ENCODE results near the gene TMC4. TPM values are rescaled to one million over a fixed set of nuclear protein-coding genes. Genes with fewer than 3 reads are reported as not detected.

TMC4 gene
- total RNA-seq, 1 experiment from 2014 or later = 13.4 TPM

DNA sequence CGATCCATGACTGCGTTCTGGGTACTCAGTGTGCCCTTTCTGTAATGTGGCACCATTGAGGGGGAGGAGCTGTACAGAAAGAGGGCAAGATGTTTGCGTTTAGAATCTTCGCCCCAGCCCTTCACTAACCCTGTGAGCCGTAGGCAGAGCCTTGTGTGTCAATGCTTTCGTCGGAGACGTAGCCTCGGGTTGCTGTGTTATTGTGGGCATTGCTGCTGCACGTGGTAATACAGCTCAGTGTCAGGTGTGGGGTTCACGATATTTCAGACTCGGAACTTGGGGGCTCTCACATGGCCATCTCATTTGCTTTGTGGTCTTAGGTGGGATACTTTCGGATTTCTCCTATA is 33.8 kb upstream of the TMC4 start:
- H3K27me3 ChIP-seq (ENCODE audit: low read length) = no peaks in the 10 kb centered on the region
- no peak overlapping the region for H3K27ac ChIP-seq (ENCODE audit: low read length)
- CTCF ChIA-PET = interaction anchor here (0.6 kb wide), 1 partner anchor 38 kb away, joined by 4 read pairs; no protein-coding TSS in a partner anchor
- ATAC-seq (no peak), DNase-seq (no peak)
- H3K9ac ChIP-seq (ENCODE audit: low read length) = no peak overlapping the region
- peaks cover 65% of the 10 kb centered on the region for H3K4me1 ChIP-seq (ENCODE audit: insufficient read depth, low read length)
- H3F3A ChIP-seq (ENCODE audit: low read length, unreplicated experiment) = peaks cover 48% of the 10 kb centered on the region
- no peaks in the 10 kb centered on the region for H3K9me2 ChIP-seq (replicated peaks; ENCODE audit: low read length)
- intact Hi-C loops (cut with micrococcal nuclease) = no loop called here
- H3K4me3 ChIP-seq (ENCODE audit: low read length) = no peak overlapping the region
- no peak overlapping the region for H3K4me2 ChIP-seq (ENCODE audit: low read length)
- BruUV-seq (replicated peaks) = no TSS peak
- H3K36me3 ChIP-seq (ENCODE audit: low read depth, low read length) = peaks cover 72% of the 10 kb centered on the region
- H2AFZ ChIP-seq (ENCODE audit: low read length) = no peak overlapping the region
- H4K20me1 ChIP-seq (ENCODE audit: low read length) = peaks cover 91% of the 10 kb centered on the region
- no peak for TF ChIP-seq EZH2phosphoT487 (IDR thresholded peaks at IDR 0.05; ENCODE audit: borderline replicate concordance, low read length)
- TF ChIP-seq EZH2 (IDR thresholded peaks at IDR 0.05; ENCODE audit: low read length, unreplicated experiment) = no peak
- TF ChIP-seq, protein P1, sequence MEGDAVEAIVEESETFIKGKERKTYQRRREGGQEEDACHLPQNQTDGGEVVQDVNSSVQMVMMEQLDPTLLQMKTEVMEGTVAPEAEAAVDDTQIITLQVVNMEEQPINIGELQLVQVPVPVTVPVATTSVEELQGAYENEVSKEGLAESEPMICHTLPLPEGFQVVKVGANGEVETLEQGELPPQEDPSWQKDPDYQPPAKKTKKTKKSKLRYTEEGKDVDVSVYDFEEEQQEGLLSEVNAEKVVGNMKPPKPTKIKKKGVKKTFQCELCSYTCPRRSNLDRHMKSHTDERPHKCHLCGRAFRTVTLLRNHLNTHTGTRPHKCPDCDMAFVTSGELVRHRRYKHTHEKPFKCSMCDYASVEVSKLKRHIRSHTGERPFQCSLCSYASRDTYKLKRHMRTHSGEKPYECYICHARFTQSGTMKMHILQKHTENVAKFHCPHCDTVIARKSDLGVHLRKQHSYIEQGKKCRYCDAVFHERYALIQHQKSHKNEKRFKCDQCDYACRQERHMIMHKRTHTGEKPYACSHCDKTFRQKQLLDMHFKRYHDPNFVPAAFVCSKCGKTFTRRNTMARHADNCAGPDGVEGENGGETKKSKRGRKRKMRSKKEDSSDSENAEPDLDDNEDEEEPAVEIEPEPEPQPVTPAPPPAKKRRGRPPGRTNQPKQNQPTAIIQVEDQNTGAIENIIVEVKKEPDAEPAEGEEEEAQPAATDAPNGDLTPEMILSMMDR (conservative IDR thresholded peaks at IDR 0.05; ENCODE audit: low read depth, low read length) = no peak
- no peaks in the 10 kb centered on the region for H3K9me3 ChIP-seq (ENCODE audit: low read length)
- peaks cover 75% of the 10 kb centered on the region for H3K79me2 ChIP-seq (ENCODE audit: low read length)
- POLR2A ChIA-PET (ENCODE audit: unreplicated experiment) = no interaction called here

DNA sequence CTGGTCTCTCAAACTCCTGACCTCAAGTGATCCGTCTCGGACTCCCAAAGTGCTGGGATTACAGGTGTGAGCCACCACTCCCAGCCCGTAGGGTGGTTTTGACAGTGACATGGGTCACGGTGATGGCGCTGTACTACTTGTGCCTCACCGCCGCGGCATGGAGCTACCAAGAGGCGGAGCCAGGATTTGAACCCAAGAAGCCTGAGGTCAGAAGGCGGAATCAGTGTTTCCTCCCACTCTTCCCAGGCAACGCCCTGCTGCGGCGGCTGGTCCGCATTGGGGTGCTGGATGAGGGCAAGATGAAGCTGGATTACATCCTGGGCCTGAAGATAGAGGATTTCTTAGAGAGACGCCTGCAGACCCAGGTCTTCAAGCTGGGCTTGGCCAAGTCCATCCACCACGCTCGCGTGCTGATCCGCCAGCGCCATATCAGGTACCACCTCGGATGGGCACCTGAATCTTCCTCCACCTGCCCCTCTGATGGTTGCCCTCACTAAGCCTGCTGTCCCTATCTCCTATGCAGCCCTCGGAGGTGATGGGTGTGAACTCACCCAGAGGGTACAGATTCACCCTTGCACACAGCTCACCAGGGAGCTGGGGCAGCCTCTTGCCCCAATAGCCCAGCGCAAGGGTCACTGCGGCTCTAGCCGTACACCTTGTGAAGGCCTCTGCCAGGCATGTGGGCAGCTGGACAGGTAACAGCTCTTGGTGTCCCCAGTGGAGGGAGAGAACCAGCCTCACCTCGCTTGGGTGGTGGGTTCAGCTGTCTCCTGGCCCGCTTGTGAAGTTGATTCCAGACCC is 33.3 kb upstream of the TMC4 start:
- DNase-seq = no peak
- Histone ChIP-seq H2AFZ (ENCODE audit: low read length) (no peak overlapping the region), H3K4me3 (ENCODE audit: low read length) (no peak overlapping the region), H3K4me1 (ENCODE audit: insufficient read depth, low read length) (peaks cover 65% of the 10 kb centered on the region), H3K36me3 (ENCODE audit: low read depth, low read length) (peaks cover 77% of the 10 kb centered on the region), H4K20me1 (ENCODE audit: low read length) (peaks cover 96% of the 10 kb centered on the region), H3K79me2 (ENCODE audit: low read length) (peaks cover 77% of the 10 kb centered on the region), H3K9me3 (ENCODE audit: low read length) (no peaks in the 10 kb centered on the region), H3K9ac (ENCODE audit: low read length) (no peak overlapping the region), H3K27me3 (ENCODE audit: low read length) (no peaks in the 10 kb centered on the region), H3K4me2 (ENCODE audit: low read length) (no peak overlapping the region), H3F3A (ENCODE audit: low read length, unreplicated experiment) (peaks cover 51% of the 10 kb centered on the region), H3K27ac (ENCODE audit: low read length) (no peak overlapping the region), H3K9me2 (replicated peaks; ENCODE audit: low read length) (no peaks in the 10 kb centered on the region)
- POLR2A ChIA-PET (ENCODE audit: unreplicated experiment) = interaction anchor here (0.6 to 1.6 kb wide), 2 partner anchors 16 to 386 kb away, joined by 5 to 24 read pairs; partner anchors contain the start of gene MBOAT7
- no peak for ATAC-seq
- BruUV-seq (replicated peaks) = no TSS peak
- intact Hi-C loops (cut with micrococcal nuclease) = no loop called here
- CTCF ChIA-PET = no interaction called here
- TF ChIP-seq, protein P1 (conservative IDR thresholded peaks at IDR 0.05; ENCODE audit: low read depth, low read length) = no peak
- no peak for TF ChIP-seq EZH2 (IDR thresholded peaks at IDR 0.05; ENCODE audit: low read length, unreplicated experiment)
- no peak for TF ChIP-seq EZH2phosphoT487 (IDR thresholded peaks at IDR 0.05; ENCODE audit: borderline replicate concordance, low read length)

All from PC-3 (cell line).